Raji (cell line): ENCODE measurements around the gene PROSER3.

Experiments
- POLR2A ChIP-seq: IDR thresholded peaks from 2 replicates; pipeline ENCODE4 v1.6.1; 2011; ENCODE audit warnings: low read depth, low read length, control low read depth; ENCODE audit not compliant: insufficient read depth

The PROSER3 gene

GRCh38 chr19:35731779-35732405 is 26.1 kb upstream of the PROSER3 start:
- TF ChIP-seq POLR2A = no peak

- no peak for TF ChIP-seq POLR2A
These were observed 25.3 kb upstream of the PROSER3 start for GRCh38 chr19:35732540-35733179.

- no peak for TF ChIP-seq POLR2A
These were observed 24.5 kb upstream of the PROSER3 start for GRCh38 chr19:35733180-35734125.

GRCh38 chr19:35734273-35734672 is 23.7 kb upstream of the PROSER3 start:
- TF ChIP-seq POLR2A = no peak

- no peak for TF ChIP-seq POLR2A
These were observed 23.1 kb upstream of the PROSER3 start for GRCh38 chr19:35734889-35735288.

GRCh38 chr19:35736913-35737886 is 20.8 kb upstream of the PROSER3 start:
- no peak for TF ChIP-seq POLR2A

GRCh38 chr19:35738021-35738886 is 19.7 kb upstream of the PROSER3 start:
- TF ChIP-seq POLR2A = no peak

GRCh38 chr19:35738887-35739229 is 19.1 kb upstream of the PROSER3 start:
- no peak for TF ChIP-seq POLR2A

GRCh38 chr19:35739275-35740107 is 18.5 kb upstream of the PROSER3 start:
- no peak for TF ChIP-seq POLR2A

GRCh38 chr19:35740108-35740422 is 17.9 kb upstream of the PROSER3 start:
- no peak for TF ChIP-seq POLR2A

GRCh38 chr19:35740423-35741202 is 17.4 kb upstream of the PROSER3 start:
- peak; percentile 93 for TF ChIP-seq POLR2A

- TF ChIP-seq POLR2A = no peak
These were observed 16.8 kb upstream of the PROSER3 start for GRCh38 chr19:35741203-35741515.

- peak; percentile 66 for TF ChIP-seq POLR2A
These were observed 15.8 kb upstream of the PROSER3 start, which contains the start of gene IGFLR1 for GRCh38 chr19:35742121-35742724. IGFLR1 (minus strand) TSS chr19:35742452; CDS start chr19:35741180, 1,272 bp downstream.
